ENCODE results near the gene ADGRG4. TPM values are rescaled to one million over a fixed set of nuclear protein-coding genes. Genes with fewer than 3 reads are reported as not detected.

The ADGRG4 gene
- total and polyA plus RNA-seq, 5 donors from 2014 or later = not detected

DNA sequence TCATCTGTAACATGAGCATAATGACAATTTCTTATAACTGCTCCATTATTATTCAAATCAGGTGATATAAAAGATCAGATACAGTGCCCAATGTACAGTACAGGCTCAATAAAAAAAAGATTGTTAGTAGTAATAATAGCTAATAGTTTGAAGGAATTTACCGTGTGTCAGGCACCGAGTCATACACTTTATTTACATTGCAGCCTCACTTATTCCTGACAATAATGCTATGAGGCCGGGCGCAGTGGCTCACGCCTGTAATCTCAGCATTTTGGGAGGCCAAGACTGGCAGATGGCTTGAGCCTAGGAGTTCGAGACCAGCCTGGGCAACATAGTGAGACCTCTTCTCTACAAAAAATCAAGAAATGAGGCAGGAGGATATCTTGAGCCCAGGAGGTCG lies 39.4 kb upstream of the ADGRG4 start:
- Histone ChIP-seq H3K27ac (ENCODE audit: insufficient read depth, low read length, poor library complexity, severe bottlenecking) (no peak overlapping the region), H3K36me3 (ENCODE audit: control insufficient read depth, insufficient read depth, low read length) (no peaks in the 10 kb centered on the region), H3K4me3 (ENCODE audit: low read depth, low read length) (no peak overlapping the region), H3K27me3 (ENCODE audit: control insufficient read depth, insufficient read depth, low read length) (no peaks in the 10 kb centered on the region), H3K9me3 (ENCODE audit: control insufficient read depth in 2 of 2, low read length in 2 of 2) (no peaks in the 10 kb centered on the region), H3K4me1 (ENCODE audit: control insufficient read depth, insufficient read depth, low read length, poor library complexity, severe bottlenecking) (no peaks in the 10 kb centered on the region)
- H3K4me3 Mint-ChIP-seq = no peak overlapping the region
- no peak for DNase-seq
- no peak for ATAC-seq (ENCODE audit: low read depth in 2 of 2)
- H3K27ac Mint-ChIP-seq = no peak overlapping the region
- no peaks in the 10 kb centered on the region for H3K9me3 Mint-ChIP-seq
- H3K4me1 Mint-ChIP-seq = peaks cover 0 to 10% (median 5%) of the 10 kb centered on the region in 4 donors
- H3K27me3 Mint-ChIP-seq = no peaks in the 10 kb centered on the region
- no peaks in the 10 kb centered on the region for H3K36me3 Mint-ChIP-seq

GRCh38 chrX:136262243-136262642 lies 38.5 kb upstream of the ADGRG4 start:
- Histone ChIP-seq H3K27ac (ENCODE audit: insufficient read depth, low read length, poor library complexity, severe bottlenecking) (no peak overlapping the region), H3K4me1 (ENCODE audit: control insufficient read depth, insufficient read depth, low read length, poor library complexity, severe bottlenecking) (no peaks in the 10 kb centered on the region), H3K36me3 (ENCODE audit: control insufficient read depth, insufficient read depth, low read length) (no peaks in the 10 kb centered on the region), H3K27me3 (ENCODE audit: control insufficient read depth, insufficient read depth, low read length) (no peaks in the 10 kb centered on the region), H3K9me3 (ENCODE audit: control insufficient read depth in 2 of 2, low read length in 2 of 2) (no peaks in the 10 kb centered on the region), H3K4me3 (ENCODE audit: low read depth, low read length) (no peak overlapping the region)
- ATAC-seq (ENCODE audit: low read depth in 2 of 2) = no peak
- no peak for DNase-seq
- Mint-ChIP-seq H3K4me3 (no peak overlapping the region), H3K4me1 (peaks cover 0 to 10% (median 5%) of the 10 kb centered on the region in 4 donors), H3K27me3 (no peaks in the 10 kb centered on the region), H3K27ac (no peak overlapping the region), H3K9me3 (no peaks in the 10 kb centered on the region), H3K36me3 (no peaks in the 10 kb centered on the region)

GRCh38 chrX:136262812-136263315 lies 37.9 kb upstream of the ADGRG4 start:
- no peaks in the 10 kb centered on the region for H3K4me1 ChIP-seq (ENCODE audit: control insufficient read depth, insufficient read depth, low read length, poor library complexity, severe bottlenecking)
- H3K36me3 ChIP-seq (ENCODE audit: control insufficient read depth, insufficient read depth, low read length) = no peaks in the 10 kb centered on the region
- Mint-ChIP-seq H3K4me3 (no peak overlapping the region), H3K4me1 (peaks cover 0 to 10% (median 5%) of the 10 kb centered on the region in 4 donors), H3K9me3 (no peaks in the 10 kb centered on the region), H3K36me3 (no peaks in the 10 kb centered on the region), H3K27me3 (no peaks in the 10 kb centered on the region), H3K27ac (no peak overlapping the region)
- no peak for DNase-seq
- no peak overlapping the region for H3K27ac ChIP-seq (ENCODE audit: insufficient read depth, low read length, poor library complexity, severe bottlenecking)
- H3K9me3 ChIP-seq (ENCODE audit: control insufficient read depth in 2 of 2, low read length in 2 of 2) = no peaks in the 10 kb centered on the region
- ATAC-seq (ENCODE audit: low read depth in 2 of 2) = no peak
- H3K4me3 ChIP-seq (ENCODE audit: low read depth, low read length) = no peak overlapping the region
- H3K27me3 ChIP-seq (ENCODE audit: control insufficient read depth, insufficient read depth, low read length) = no peaks in the 10 kb centered on the region

- ATAC-seq (ENCODE audit: low read depth in 2 of 2) = no peak
- Histone ChIP-seq H3K27me3 (ENCODE audit: control insufficient read depth, insufficient read depth, low read length) (no peaks in the 10 kb centered on the region), H3K4me3 (ENCODE audit: low read depth, low read length) (no peak overlapping the region), H3K9me3 (ENCODE audit: control insufficient read depth in 2 of 2, low read length in 2 of 2) (no peaks in the 10 kb centered on the region), H3K27ac (ENCODE audit: insufficient read depth, low read length, poor library complexity, severe bottlenecking) (no peak overlapping the region), H3K4me1 (ENCODE audit: control insufficient read depth, insufficient read depth, low read length, poor library complexity, severe bottlenecking) (no peaks in the 10 kb centered on the region), H3K36me3 (ENCODE audit: control insufficient read depth, insufficient read depth, low read length) (no peaks in the 10 kb centered on the region)
- no peaks in the 10 kb centered on the region for H3K4me1 Mint-ChIP-seq
- H3K4me3 Mint-ChIP-seq = no peak overlapping the region
- H3K27me3 Mint-ChIP-seq = no peaks in the 10 kb centered on the region
- no peak for DNase-seq
- peak overlapping the region in 1 of 3 donors; percentile 43 for H3K27ac Mint-ChIP-seq
- no peaks in the 10 kb centered on the region for H3K36me3 Mint-ChIP-seq
- H3K9me3 Mint-ChIP-seq = no peaks in the 10 kb centered on the region
Measured at GRCh38 chrX:136266828-136267227, 33.9 kb upstream of the ADGRG4 start.

- Mint-ChIP-seq H3K4me1 (no peaks in the 10 kb centered on the region), H3K9me3 (no peaks in the 10 kb centered on the region), H3K36me3 (no peaks in the 10 kb centered on the region), H3K27ac (no peak overlapping the region), H3K4me3 (no peak overlapping the region), H3K27me3 (peaks cover 5% of the 10 kb centered on the region)
- no peak overlapping the region for H3K4me3 ChIP-seq (ENCODE audit: low read depth, low read length)
- H3K4me1 ChIP-seq (ENCODE audit: control insufficient read depth, insufficient read depth, low read length, poor library complexity, severe bottlenecking) = no peaks in the 10 kb centered on the region
- H3K36me3 ChIP-seq (ENCODE audit: control insufficient read depth, insufficient read depth, low read length) = no peaks in the 10 kb centered on the region
- no peak overlapping the region for H3K27ac ChIP-seq (ENCODE audit: insufficient read depth, low read length, poor library complexity, severe bottlenecking)
- H3K9me3 ChIP-seq (ENCODE audit: control insufficient read depth in 2 of 2, low read length in 2 of 2) = no peaks in the 10 kb centered on the region
- DNase-seq (peak; percentile 23 to 69 (median 54)), ATAC-seq (ENCODE audit: low read depth in 2 of 2) (peak in 1 of 2 donors; percentile 34)
- H3K27me3 ChIP-seq (ENCODE audit: control insufficient read depth, insufficient read depth, low read length) = no peaks in the 10 kb centered on the region
Measured at GRCh38 chrX:136268051-136269048, 32.4 kb upstream of the ADGRG4 start.

GRCh38 chrX:136269921-136270320 lies 30.8 kb upstream of the ADGRG4 start:
- Histone ChIP-seq H3K27me3 (ENCODE audit: control insufficient read depth, insufficient read depth, low read length) (no peaks in the 10 kb centered on the region), H3K9me3 (ENCODE audit: control insufficient read depth in 2 of 2, low read length in 2 of 2) (no peaks in the 10 kb centered on the region), H3K4me3 (ENCODE audit: low read depth, low read length) (no peak overlapping the region), H3K36me3 (ENCODE audit: control insufficient read depth, insufficient read depth, low read length) (no peaks in the 10 kb centered on the region), H3K27ac (ENCODE audit: insufficient read depth, low read length, poor library complexity, severe bottlenecking) (no peak overlapping the region), H3K4me1 (ENCODE audit: control insufficient read depth, insufficient read depth, low read length, poor library complexity, severe bottlenecking) (no peaks in the 10 kb centered on the region)
- no peak overlapping the region for H3K4me3 Mint-ChIP-seq
- H3K36me3 Mint-ChIP-seq = no peaks in the 10 kb centered on the region
- peaks cover 5% of the 10 kb centered on the region for H3K27me3 Mint-ChIP-seq
- H3K4me1 Mint-ChIP-seq = no peaks in the 10 kb centered on the region
- ATAC-seq (ENCODE audit: low read depth in 2 of 2) (no peak), DNase-seq (no peak)
- H3K27ac Mint-ChIP-seq = no peak overlapping the region
- no peaks in the 10 kb centered on the region for H3K9me3 Mint-ChIP-seq

- ATAC-seq (ENCODE audit: low read depth in 2 of 2) = no peak
- Mint-ChIP-seq H3K9me3 (no peaks in the 10 kb centered on the region), H3K27ac (no peak overlapping the region), H3K4me1 (no peaks in the 10 kb centered on the region), H3K4me3 (no peak overlapping the region), H3K36me3 (no peaks in the 10 kb centered on the region), H3K27me3 (peaks cover 5% of the 10 kb centered on the region)
- no peak for DNase-seq
- Histone ChIP-seq H3K27me3 (ENCODE audit: control insufficient read depth, insufficient read depth, low read length) (no peaks in the 10 kb centered on the region), H3K4me1 (ENCODE audit: control insufficient read depth, insufficient read depth, low read length, poor library complexity, severe bottlenecking) (no peaks in the 10 kb centered on the region), H3K36me3 (ENCODE audit: control insufficient read depth, insufficient read depth, low read length) (no peaks in the 10 kb centered on the region), H3K27ac (ENCODE audit: insufficient read depth, low read length, poor library complexity, severe bottlenecking) (no peak overlapping the region), H3K9me3 (ENCODE audit: control insufficient read depth in 2 of 2, low read length in 2 of 2) (no peaks in the 10 kb centered on the region), H3K4me3 (ENCODE audit: low read depth, low read length) (no peak overlapping the region)
Measured at GRCh38 chrX:136271300-136271699, 29.5 kb upstream of the ADGRG4 start.

- no peaks in the 10 kb centered on the region for H3K36me3 Mint-ChIP-seq
- Histone ChIP-seq H3K9me3 (ENCODE audit: control insufficient read depth in 2 of 2, low read length in 2 of 2) (no peaks in the 10 kb centered on the region), H3K4me3 (ENCODE audit: low read depth, low read length) (no peak overlapping the region), H3K4me1 (ENCODE audit: control insufficient read depth, insufficient read depth, low read length, poor library complexity, severe bottlenecking) (no peaks in the 10 kb centered on the region), H3K36me3 (ENCODE audit: control insufficient read depth, insufficient read depth, low read length) (no peaks in the 10 kb centered on the region), H3K27ac (ENCODE audit: insufficient read depth, low read length, poor library complexity, severe bottlenecking) (no peak overlapping the region), H3K27me3 (ENCODE audit: control insufficient read depth, insufficient read depth, low read length) (no peaks in the 10 kb centered on the region)
- DNase-seq = no peak
- H3K27me3 Mint-ChIP-seq = peaks cover 5% of the 10 kb centered on the region
- no peak for ATAC-seq (ENCODE audit: low read depth in 2 of 2)
- H3K4me3 Mint-ChIP-seq = no peak overlapping the region
- H3K27ac Mint-ChIP-seq = no peak overlapping the region
- no peaks in the 10 kb centered on the region for H3K9me3 Mint-ChIP-seq
- no peaks in the 10 kb centered on the region for H3K4me1 Mint-ChIP-seq
Measured at GRCh38 chrX:136272325-136272724, 28.4 kb upstream of the ADGRG4 start.
